Measurements from ENCODE around the gene MAPK12.

The MAPK12 gene

DNA sequence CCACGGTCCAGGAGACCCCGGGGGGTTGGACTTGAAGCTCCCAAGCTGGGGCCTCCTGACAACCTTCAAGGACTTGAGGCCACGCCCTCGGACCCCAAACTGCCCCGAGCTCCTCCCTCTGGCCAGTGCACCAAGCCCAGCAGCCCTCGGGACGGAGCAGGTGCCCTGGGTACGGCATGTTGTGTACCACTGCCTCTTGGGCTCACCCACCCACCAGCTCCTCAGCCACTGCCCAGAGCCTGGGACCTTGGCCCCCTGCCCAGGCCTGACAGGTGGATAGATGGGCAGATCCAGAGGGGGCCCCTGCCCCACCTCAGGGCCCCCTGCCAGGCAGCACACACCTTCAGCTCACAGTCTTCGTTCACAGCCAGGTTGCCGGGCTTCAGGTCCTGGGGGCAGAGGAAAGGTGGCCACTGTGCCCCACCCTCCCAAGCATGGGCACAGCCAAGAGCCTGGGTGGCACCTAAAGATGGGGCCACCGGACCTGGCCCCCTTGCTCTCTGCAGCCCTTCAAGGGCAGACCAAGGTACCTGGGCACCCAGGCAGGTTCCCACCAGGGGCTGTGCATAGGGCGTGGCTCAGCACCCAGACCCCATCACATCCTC is 5.1 kb downstream of the MAPK12 start:
- TF ChIP-seq, protein P1, sequence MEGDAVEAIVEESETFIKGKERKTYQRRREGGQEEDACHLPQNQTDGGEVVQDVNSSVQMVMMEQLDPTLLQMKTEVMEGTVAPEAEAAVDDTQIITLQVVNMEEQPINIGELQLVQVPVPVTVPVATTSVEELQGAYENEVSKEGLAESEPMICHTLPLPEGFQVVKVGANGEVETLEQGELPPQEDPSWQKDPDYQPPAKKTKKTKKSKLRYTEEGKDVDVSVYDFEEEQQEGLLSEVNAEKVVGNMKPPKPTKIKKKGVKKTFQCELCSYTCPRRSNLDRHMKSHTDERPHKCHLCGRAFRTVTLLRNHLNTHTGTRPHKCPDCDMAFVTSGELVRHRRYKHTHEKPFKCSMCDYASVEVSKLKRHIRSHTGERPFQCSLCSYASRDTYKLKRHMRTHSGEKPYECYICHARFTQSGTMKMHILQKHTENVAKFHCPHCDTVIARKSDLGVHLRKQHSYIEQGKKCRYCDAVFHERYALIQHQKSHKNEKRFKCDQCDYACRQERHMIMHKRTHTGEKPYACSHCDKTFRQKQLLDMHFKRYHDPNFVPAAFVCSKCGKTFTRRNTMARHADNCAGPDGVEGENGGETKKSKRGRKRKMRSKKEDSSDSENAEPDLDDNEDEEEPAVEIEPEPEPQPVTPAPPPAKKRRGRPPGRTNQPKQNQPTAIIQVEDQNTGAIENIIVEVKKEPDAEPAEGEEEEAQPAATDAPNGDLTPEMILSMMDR (conservative IDR thresholded peaks at IDR 0.05) = no peak
- H3K27ac ChIP-seq = no peak overlapping the region

DNA sequence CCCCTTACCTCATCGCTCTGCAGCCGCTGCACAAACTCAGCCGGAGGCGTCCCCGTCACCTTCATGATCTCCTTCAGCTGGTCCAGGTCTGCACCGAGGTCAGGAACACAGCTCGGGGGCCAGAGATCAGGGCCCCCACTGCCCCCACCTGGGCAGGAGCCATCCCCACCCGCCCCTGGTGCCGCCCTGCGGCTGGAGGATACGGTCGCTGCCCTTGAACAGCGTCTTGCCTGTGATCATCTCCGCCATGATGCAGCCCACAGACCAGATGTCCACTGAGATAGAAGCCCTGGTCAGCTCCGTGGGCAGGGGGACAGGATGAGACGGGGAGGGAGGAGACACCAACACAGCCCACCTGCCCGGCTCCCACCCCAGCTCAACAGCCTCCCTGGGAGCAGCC is 5.9 kb downstream of the MAPK12 start:
- H3K27ac ChIP-seq = no peak overlapping the region
- TF ChIP-seq, protein P1 (conservative IDR thresholded peaks at IDR 0.05) = no peak

DNA sequence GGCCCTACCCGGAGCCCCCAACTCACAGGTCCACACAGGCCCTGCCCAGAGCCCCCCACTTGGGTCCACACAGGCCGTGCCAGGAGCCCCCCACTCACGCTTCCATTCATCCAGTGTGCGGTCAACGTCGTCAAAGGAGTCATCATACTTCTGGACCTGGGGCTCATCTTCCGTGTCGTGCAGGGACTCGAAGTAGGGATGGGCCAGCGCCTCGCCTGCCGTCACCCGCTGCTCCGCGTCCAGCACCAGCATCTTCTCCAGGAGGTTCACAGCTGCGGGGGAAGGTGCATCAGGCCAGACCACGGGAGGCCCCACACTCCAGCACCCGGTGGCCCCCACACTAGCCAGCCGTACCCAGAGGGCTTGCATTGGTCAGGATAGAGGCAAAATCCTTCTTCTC is 6.4 kb downstream of the MAPK12 start:
- TF ChIP-seq, protein P1 (conservative IDR thresholded peaks at IDR 0.05) = no peak
- no peak overlapping the region for H3K27ac ChIP-seq

DNA sequence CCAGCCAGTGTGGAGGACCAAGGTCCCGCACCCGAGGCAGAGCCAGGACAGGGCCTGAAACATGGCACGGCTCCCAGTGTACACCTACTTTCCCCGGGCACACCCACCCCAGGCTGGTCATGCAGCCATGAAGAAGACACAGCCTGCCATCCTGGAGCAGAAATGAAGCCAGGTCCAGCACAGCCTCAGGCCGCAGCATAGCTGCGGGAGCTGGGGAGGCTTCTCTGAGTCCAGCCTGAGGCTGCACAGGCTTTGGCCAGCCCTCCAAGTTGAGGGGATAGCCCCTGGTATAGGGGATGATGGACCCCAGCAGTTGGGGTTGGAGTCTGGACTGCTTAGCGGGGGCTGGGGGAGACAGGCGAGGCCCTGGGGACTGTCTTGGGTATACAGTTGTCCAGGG is 7.5 kb downstream of the MAPK12 start:
- H3K27ac ChIP-seq = no peak overlapping the region; the same call in 1 of the 2 replicates
- TF ChIP-seq, protein P1 (conservative IDR thresholded peaks at IDR 0.05) = no peak

DNA sequence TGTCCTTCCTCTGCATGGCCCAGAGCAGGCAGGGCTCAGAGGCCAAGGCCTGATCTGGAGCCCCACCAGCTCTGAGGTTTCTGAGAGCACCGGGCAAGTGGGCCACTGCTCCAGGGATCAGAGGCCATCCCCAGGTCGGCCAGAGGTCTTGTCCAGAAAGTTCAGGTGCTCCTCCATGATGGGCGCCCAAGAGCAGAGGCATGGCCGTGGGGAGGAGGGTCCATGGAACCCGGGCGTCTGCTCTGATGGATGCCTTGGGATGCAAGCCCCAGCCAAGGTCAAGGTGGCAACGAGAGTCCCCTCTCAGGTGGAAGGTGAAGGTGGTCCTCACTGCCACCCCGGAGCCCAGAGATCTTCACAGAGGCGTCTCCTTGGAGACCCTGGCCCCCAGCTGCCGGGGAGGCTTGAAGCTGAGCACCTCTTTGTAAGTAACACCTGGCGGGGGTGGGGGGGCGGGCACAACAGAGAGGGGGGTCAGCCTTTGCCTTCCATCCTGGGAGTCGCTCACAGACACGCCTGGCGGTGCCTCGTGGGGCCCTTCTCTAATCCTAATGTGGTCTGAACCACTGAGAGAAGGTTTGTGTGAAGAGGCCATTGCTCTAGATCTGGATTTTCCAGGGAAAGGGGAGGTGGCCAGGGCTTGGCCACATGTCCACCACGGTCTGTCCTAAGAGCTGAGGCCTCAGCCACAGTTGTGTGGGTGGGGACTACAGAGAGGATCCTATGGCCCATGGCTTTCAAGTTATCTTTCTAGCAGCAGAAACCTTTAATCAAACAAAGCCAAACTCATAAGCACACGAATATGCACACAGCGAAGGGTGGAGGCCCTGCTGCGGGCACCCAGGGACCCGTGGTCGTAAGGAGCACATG is 8.2 kb downstream of the MAPK12 start:
- TF ChIP-seq, protein P1 (conservative IDR thresholded peaks at IDR 0.05) = no peak
- no peak overlapping the region; the same call in 1 of the 2 replicates for H3K27ac ChIP-seq

DNA sequence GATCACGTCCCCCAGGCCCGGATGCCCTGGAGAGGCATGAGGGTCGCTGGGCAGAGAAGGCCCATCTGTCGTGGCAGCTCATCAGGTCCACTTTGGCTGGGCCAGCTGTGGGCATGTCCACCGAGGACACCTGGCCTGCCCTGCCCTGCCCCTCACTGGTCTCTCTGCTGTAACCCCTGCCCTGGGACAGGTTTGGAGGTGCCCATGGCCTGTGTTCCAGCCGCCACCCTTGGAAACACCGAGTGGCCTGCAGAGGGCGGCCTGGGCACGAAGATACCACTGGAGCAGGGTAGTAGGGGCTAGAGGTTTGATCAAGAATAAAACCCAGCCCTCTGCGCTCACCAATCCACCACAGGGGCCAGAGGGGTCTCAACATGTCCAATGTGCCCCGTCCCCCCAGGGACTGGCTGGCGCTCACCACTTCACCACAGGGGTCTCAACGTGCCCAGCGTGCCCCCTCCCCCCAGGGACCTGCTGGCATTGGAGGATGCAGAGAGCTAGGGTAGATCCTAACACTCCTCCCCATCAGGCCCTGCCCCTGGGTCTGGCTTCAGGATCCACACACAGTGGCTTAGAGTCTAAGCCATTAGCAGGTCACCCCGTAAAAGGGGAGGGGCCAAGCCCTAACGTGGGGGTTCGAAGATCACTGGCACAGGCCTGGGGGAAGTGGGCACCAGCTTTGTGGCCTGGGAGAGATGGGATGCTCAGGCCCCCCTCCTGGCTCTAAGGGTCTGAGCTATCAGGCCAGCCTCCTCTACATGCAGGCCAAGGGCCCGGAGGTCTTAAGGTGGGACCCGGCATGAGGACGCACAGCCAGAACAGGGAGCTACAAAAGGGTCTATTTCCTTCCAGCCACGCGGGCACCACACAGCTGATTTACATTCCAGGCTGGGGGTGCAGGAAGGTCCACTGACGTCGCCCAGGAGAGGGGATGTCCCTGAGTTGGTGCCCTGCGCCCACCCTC is 9.1 kb downstream of the MAPK12 start:
- no peak overlapping the region; the same call in 1 of the 2 replicates for H3K27ac ChIP-seq
- TF ChIP-seq, protein P1 (conservative IDR thresholded peaks at IDR 0.05) = peak; percentile 69
